NCI-H82 (cell line): ENCODE data around the gene RAMP1.

Experiments
- DNase-seq: peaks from one replicate; lab custom pipeline; 2025; lab: John Stamatoyannopoulos, UW

The RAMP1 gene

GRCh38 chr2:237895544-237896506 lies 36.4 kb downstream of the RAMP1 start:
- DNase-seq: peak; percentile 35

- DNase-seq: no peak
Observed at GRCh38 chr2:237896507-237896892, 37.1 kb downstream of the RAMP1 start.

- DNase-seq: no peak
Observed at GRCh38 chr2:237896956-237897355, 37.5 kb downstream of the RAMP1 start.

GRCh38 chr2:237898057-237898414 lies 38.6 kb downstream of the RAMP1 start:
- DNase-seq: no peak

DNA sequence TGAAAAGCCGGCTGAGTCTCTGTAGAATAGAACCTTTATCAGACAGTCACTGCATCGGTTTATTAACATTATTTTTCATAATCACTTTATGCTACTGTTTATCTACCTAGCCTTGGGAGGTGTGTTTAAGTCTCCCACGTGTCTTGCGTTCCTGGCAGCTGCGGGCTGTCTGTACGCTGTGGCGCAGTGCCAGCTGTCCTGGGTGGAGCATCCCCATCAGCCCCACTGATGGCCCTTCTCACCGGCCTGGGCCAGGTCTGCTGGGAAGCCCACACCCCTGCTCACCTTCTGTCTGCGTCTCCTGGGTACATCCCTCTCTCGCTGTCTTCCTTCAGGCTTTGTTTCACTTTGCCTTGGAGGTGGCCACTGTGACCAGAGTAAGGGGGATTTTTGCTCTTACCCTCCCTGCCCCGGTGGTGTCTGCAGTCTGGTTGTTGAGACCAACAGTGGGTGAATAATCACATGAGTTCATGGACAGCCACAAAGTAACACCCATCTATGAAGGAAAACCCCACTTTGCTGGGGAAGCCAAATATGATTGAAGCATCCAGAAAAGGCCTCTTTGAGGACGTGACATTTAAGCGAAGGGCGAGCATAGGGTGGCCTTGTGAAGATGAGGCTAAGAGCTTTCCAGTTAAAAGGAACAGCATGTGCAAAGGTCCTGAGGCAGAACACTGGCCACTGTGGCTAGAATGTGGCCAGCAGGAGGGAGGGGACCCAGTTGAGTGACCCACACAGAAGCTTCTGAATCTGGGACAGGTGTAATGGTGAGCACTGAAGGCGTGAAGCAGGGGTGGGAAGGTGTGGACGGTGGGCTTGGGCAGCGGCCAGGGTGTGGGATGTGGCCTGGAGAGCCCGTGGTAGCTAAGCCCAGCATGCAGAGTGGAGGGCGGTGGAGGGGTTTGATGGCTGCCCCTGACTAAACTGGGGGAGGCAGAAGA lies 41.7 kb downstream of the RAMP1 start:
- DNase-seq: no peak

GRCh38 chr2:237901932-237902850 lies 42.8 kb downstream of the RAMP1 start:
- DNase-seq: peak; percentile 39

GRCh38 chr2:237904831-237905599 lies 45.6 kb downstream of the RAMP1 start:
- DNase-seq: no peak

GRCh38 chr2:237907144-237907543 lies 47.7 kb downstream of the RAMP1 start:
- no peak for DNase-seq

DNA sequence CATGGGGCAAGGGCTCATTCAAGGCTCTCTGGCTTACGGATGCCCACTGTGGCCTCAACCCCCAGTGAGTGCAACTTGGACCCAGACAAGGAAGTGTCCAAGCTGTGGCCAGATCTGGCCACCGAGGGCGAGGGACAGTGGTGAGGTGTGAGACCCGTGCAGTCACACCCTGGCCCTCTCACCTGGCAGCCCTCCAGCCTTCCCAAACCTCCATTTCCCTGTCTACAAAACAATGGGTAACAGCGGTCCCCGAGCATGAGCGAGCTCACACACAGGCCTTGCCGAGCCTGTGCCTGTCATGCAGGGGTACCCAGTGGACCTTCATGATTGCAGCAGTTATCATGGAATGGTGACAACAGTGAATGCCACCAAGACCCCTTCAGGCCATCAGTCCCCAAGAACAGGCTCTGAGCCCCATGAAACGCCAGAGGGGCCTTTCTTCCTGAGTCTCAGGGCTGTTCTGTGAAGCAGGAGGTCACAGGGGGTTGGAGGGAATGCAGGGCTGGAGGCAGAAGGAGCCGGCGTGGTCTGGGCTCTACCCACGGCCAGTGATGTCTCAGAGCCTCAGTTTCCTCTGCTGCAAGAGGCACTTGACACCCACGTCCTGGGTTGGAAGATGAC lies 49.8 kb downstream of the RAMP1 start:
- DNase-seq: no peak

DNA sequence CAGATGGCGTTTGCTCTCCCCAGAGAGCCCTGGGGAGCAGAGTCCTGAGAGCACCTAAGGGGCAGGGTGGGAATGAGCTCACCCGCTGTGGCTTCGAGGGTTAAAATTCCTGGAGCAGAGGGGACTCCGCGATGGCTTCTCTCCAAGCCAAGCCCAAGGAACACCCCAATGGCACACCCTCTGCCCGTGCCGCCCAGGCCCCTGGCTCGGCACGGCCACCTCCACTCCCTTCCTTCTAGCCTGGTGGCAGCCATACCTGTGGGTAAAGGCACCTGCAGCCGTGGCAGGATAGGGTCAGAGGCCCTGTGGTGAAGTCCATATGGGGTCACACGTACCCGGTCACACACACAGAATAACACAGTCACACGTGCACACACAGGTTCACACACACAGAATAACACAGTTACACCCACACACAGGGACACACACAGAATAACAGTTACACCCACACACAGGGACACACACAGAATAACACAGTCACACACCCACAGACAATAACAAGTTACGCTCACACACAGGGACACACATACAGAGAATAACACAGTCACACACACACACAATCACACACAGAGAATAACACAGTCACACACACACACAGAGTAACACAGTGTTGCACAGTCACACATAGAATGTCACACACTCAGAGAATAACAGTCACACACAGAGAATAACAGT lies 50.5 kb downstream of the RAMP1 start:
- no peak for DNase-seq

GRCh38 chr2:237910576-237911362 lies 51.3 kb downstream of the RAMP1 start:
- no peak for DNase-seq

GRCh38 chr2:237911363-237912017 lies 52.1 kb downstream of the RAMP1 start:
- no peak for DNase-seq

- DNase-seq: no peak
Observed at GRCh38 chr2:237912271-237913192, 53.1 kb downstream of the RAMP1 start.

- no peak for DNase-seq
Observed at GRCh38 chr2:237913193-237913917, 53.9 kb downstream of the RAMP1 start.

DNA sequence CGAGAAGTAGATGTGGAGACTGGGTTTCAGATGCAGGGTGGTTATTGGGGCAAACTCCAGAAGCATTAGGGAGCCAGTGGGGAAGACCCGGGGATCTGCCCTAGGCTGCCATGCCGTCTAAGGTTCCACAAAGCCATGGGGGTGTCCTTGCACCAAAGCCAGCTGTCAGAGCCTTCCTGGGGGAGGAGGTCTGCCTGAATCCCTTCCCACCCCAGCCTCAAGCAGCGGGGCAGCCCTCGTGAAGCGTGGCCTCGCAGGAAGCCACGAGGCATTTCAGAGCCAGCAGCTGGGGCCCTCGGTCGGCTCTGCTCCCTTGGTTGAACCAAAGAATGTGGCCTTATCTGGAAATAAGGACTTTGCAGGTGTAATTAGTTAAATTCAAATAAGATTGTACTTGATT lies 56.2 kb downstream of the RAMP1 start:
- no peak for DNase-seq

DNA sequence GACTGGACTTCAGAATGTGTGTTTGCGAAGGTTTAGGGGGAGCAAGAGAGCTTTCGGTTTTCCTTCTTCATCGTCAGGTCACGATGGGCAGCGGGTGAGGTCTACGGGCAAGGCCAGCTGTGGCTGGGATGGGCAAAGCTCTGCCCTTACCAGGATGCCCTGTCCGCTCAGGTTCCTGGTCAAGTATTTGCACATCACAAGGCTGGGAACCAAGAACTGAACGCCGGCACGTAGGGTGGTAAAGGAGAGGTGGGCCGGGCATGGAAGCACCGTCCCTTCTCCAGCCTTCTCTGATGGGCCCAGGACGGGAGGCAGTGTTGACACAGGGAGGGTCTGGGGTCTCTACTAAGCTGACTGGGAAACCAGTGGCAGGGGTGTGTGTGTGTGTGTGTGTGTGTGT lies 56.9 kb downstream of the RAMP1 start:
- DNase-seq: no peak
